HG02759 (cell line): ENCODE data around the gene LYPD6.
"Not testable (repeated sequence)": the region's sequence is repeated elsewhere in the genome, so short reads cannot be mapped to it uniquely, and the experiment has no call there.

Experiments used
- ATAC-seq: cut with Tn5 transposase; IDR thresholded peaks from one replicate; pipeline ENCODE4 v1.9.1; 2021; ENCODE audit warnings: mild to moderate bottlenecking, moderate library complexity; ENCODE audit not compliant: unreplicated experiment

The LYPD6 gene

DNA sequence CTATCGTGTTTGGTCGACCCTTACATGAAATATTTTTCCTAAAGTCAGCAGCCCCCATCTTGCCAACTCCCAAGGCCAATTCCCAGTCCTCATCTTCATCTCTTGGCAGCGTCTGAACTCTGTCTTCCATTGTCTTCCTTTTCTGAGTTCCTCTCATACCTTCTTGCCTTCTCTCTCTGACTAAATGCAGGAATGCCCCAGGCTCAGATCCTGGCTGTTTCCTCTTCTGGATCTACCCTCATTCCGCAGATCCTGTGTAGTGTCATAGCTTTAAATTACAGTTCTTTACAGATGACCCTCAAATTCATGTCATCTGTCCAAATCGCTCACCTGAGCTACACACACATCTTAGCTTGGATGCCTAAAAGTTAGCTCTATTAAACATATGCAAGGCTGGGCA lies 162.5 kb downstream of the LYPD6 start:
- no peak for ATAC-seq

- ATAC-seq = not testable (repeated sequence)
Measured at GRCh38 chr2:149499204-149499603, 168.8 kb downstream of the LYPD6 start.

GRCh38 chr2:149506808-149507207 lies 176.4 kb downstream of the LYPD6 start:
- ATAC-seq = not testable (repeated sequence)

- no peak for ATAC-seq
Measured at GRCh38 chr2:149507974-149508373, 177.6 kb downstream of the LYPD6 start.

DNA sequence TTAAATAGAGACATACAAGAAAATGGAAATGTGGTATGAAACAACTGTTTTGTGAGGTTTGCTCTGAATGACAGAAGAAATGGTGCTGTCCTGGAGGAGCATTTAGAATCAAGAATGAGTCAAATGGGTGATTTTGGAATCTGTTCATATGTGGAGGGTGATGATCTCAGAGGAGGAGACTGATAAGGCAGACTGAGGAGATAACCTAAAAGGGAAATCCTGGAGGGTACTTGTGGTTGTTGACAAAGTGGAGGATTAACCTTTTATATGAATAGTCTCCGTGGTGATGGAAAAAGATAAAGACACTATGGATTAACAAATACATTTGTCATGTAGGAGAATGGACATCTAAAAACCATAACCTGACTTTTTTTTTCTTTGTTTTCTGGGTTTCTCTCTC lies 183.1 kb downstream of the LYPD6 start:
- no peak for ATAC-seq
